Gastroesophageal sphincter (tissue), 3 donors: Measurements from ENCODE around the gene MRPL44.

Experiments used
- CTCF ChIP-seq, 4 experiments: fragments of 200-600 bp in 2 of 4; fragments of 450-650 bp in 2 of 4; sonication (generic) in 1 of 4; IDR thresholded peaks; one replicate each; pipeline ENCODE4 v1.5.1; 2017 to 2019; ENCODE audit warnings: antibody characterized with exemption in 4 of 4, mild to moderate bottlenecking in 2 of 4, moderate library complexity in 2 of 4
- EP300 ChIP-seq: sonication (generic); formaldehyde crosslinking; IDR thresholded peaks from one replicate; pipeline ENCODE4 v1.6.1; 2017; ENCODE audit warnings: antibody characterized with exemption, mild to moderate bottlenecking
- POLR2A ChIP-seq, 2 donors: fragments of 450-650 bp; IDR thresholded peaks; one replicate each; pipeline ENCODE4 v1.6.1; 2017; ENCODE audit warnings: antibody characterized with exemption in 2 of 2, mild to moderate bottlenecking in 2 of 2, moderate library complexity in 1 of 2
- POLR2AphosphoS5 ChIP-seq: sonication (generic); formaldehyde crosslinking; IDR thresholded peaks from one replicate; pipeline ENCODE4 v1.6.1; 2017; ENCODE audit warnings: antibody characterized with exemption

GRCh38 chr2:223994562-223995162 lies 37.4 kb downstream of the MRPL44 start:
- no peak for TF ChIP-seq CTCF (IDR thresholded peaks at IDR 0.05)
- TF ChIP-seq POLR2A (IDR thresholded peaks at IDR 0.05): no peak
- TF ChIP-seq POLR2AphosphoS5: no peak
- no peak for TF ChIP-seq EP300
